ENCODE data around the gene TMEM220. TPM values are rescaled to one million over a fixed set of nuclear protein-coding genes. Genes with fewer than 3 reads are reported as not detected.

TMEM220 gene
- total and polyA plus RNA-seq, 2 of the 4 experiments (the other 2 are of a cell fraction), result 1.1 to 1.9 TPM

DNA sequence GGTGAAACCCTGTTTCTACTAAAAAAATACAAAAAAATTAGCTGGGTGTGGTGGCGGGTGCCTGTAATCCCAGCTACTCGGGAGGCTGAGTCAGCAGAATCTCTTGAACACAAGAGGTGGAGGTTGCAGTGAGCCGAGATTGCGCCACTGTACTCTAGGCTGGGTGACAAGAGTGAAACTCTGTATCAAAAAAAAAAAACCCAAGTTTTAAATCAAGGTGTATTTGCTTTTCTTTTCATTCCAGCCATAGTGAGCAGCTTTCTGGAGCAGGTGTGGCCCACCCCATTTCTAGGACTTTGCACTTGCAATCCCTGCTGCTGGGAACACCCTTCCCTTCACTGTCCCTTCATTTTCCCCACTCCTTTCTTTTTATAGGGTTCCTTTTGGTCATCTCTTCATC, 45.2 kb upstream of the TMEM220 start:
- 70% methylated on average over 2 of the region's 4 CpGs; no CpG with 5 or more reads in 1 of the 2 experiments for WGBS, 2 experiments (ENCODE audit: extremely low coverage in 2 of 2, insufficient read length in 1 of 2)
- Histone ChIP-seq H3K56ac (ENCODE audit: extremely low read depth, insufficient read depth, low read length) (no peak overlapping the region), H3K14ac (replicated peaks; ENCODE audit: low read depth, low read length) (no peak overlapping the region), H2BK15ac (ENCODE audit: low read depth, low read length) (no peak overlapping the region), H3K27ac (ENCODE audit: insufficient read depth, low read length) (no peak overlapping the region), H2BK120ac (ENCODE audit: low read depth, low read length) (no peak overlapping the region), H3K4me3 (ENCODE audit: insufficient read depth, low read depth, low read length) (no peak overlapping the region), H2BK5ac (ENCODE audit: low read depth, low read length, poor library complexity, severe bottlenecking) (no peak overlapping the region), H2AFZ (replicated peaks; ENCODE audit: low read length, poor library complexity) (no peak overlapping the region), H3K23ac (ENCODE audit: low read depth, low read length) (no peak overlapping the region), H4K8ac (ENCODE audit: low read depth in 2 of 2, low read length in 2 of 2) (no peak overlapping the region), H3K9me1 (ENCODE audit: insufficient read depth, low read length) (no peaks in the 10 kb centered on the region), H3K4ac (ENCODE audit: low read depth, low read length) (no peak overlapping the region), H3K4me2 (ENCODE audit: low read depth, low read length) (no peak overlapping the region), H3K9me3 (ENCODE audit: control insufficient read depth, insufficient read depth, low read length) (no peaks in the 10 kb centered on the region; the same call in 1 of the 2 replicates), H4K91ac (ENCODE audit: insufficient read depth, low read depth, low read length) (no peak overlapping the region), H2AK9ac (replicated peaks; ENCODE audit: low read depth, low read length, poor library complexity) (no peak overlapping the region), H4K20me1 (ENCODE audit: insufficient read depth, low read length) (no peaks in the 10 kb centered on the region), H3K27me3 (ENCODE audit: control insufficient read depth, insufficient read depth, low read length) (no peaks in the 10 kb centered on the region), H2BK20ac (ENCODE audit: low read depth, low read length) (no peak overlapping the region), H3K79me1 (ENCODE audit: low read depth in 1 of 2, low read length in 2 of 2) (no peaks in the 10 kb centered on the region), H3K9ac (ENCODE audit: low read depth, low read length) (no peak overlapping the region), H3K18ac (ENCODE audit: low read depth, low read length) (no peak overlapping the region), H3K4me1 (ENCODE audit: control insufficient read depth, insufficient read depth, low read length) (no peaks in the 10 kb centered on the region), H2AK5ac (ENCODE audit: low read depth, low read length) (no peak overlapping the region), H3K36me3 (ENCODE audit: control insufficient read depth, insufficient read depth, low read length) (no peaks in the 10 kb centered on the region), H4K5ac (ENCODE audit: low read depth, low read length) (no peak overlapping the region)
- CTCF ChIA-PET, result no interaction called here
- dilution Hi-C loops (cut with HindIII; ENCODE audit: low sequenced_read_pairs, unreplicated experiment) (no loop called here), in situ Hi-C loops (cut with MboI; ENCODE audit: low sequenced_read_pairs) (no loop called here), intact Hi-C loops (cut with micrococcal nuclease) (no loop called here)
- no peak for ATAC-seq (ENCODE audit: low read depth)
- TF ChIP-seq MAFK (IDR thresholded peaks at IDR 0.05; ENCODE audit: low read depth, low read length), result 0 out of 2 replicates have a peak, but pooled peaks have one; percentile 19
- TF ChIP-seq CEBPB (IDR thresholded peaks at IDR 0.05; ENCODE audit: low read depth, low read length), result no peak
- no peak for DNase-seq
- no TSS peak for BruUV-seq (replicated peaks)
- POLR2A ChIA-PET (ENCODE audit: unreplicated experiment), result no interaction called here

Measured in IMR-90 (cell line).